AG04450 (cell line): ENCODE results near the gene IL12RB2. TPM values are rescaled to one million over a fixed set of nuclear protein-coding genes. Genes with fewer than 3 reads are reported as not detected.
"Not testable (repeated sequence)": the region's sequence is repeated elsewhere in the genome, so short reads cannot be mapped to it uniquely, and the experiment has no call there.

Source experiments
- CTCF ChIA-PET: fragments of 300-600, 350-600 bp; formaldehyde crosslinking; extraction: SDS; loops from one replicate; lab custom pipeline; 2022; ENCODE audit warnings: antibody characterized with exemption, inconsistent platforms; lab: Charles Lee
- POLR2A ChIA-PET: fragments of 350-600 bp; formaldehyde crosslinking; extraction: SDS; loops from one replicate; lab custom pipeline; 2021; ENCODE audit warnings: antibody characterized with exemption, inconsistent platforms; lab: Yijun Ruan, JAX
- DNase-seq: peaks from one replicate; pipeline ENCODE4 v3.0.0-alpha.2; 2011; ENCODE audit warnings: low read depth, low spot score
- H3K27ac ChIP-seq: one replicate; pipeline ENCODE4 v1.5.1; 2012; ENCODE audit warnings: low read depth, low read length, control low read depth
- H3K27me3 ChIP-seq: one replicate; pipeline ENCODE4 v1.6.0; 2012; ENCODE audit warnings: low read length; ENCODE audit not compliant: control insufficient read depth, insufficient read depth
- H3K4me3 ChIP-seq: 2 replicates; pipeline ENCODE4 v1.5.1; 2011; ENCODE audit warnings: mild to moderate bottlenecking, low read depth, low read length, control low read depth
- H3K9me3 ChIP-seq: 2 replicates; pipeline ENCODE4 v1.5.1; 2012; ENCODE audit warnings: low read length; ENCODE audit not compliant: control insufficient read depth, insufficient read depth
- polyA plus RNA-seq: library from polyadenylated mRNA; depleted of rRNA; stranded (reverse); fragments of >200 nt; gene quantifications from 2 replicates; pipeline ENCODE4 v1.2.3, GENCODE V29; 2011
- TF ChIP-seq, protein P1 (sequence below): IDR thresholded peaks from 2 replicates; pipeline ENCODE4 v1.5.1; 2011; ENCODE audit warnings: low read depth, low read length, control low read depth, inconsistent platforms

IL12RB2 gene
- polyA plus RNA-seq, 1 experiment: not detected

DNA sequence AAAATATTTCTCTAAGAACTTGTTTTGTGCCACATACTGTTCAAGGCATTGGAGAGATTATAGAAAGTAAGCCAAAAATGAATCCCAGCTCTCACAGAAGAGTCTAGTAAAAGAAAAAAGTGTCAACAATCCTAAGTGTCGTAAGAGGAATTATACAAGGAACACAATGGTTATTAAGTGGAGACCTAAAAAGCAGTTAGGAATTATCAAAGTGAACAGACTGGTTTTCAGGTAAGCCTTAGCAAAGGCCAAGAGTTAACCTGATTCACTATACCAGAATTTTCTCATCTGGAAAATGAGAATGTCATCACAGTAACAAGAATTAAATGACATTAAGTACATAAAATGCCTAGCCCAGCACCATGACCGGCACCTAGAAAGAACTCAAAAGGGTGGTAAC, 106.9 kb downstream of the IL12RB2 start:
- Histone ChIP-seq H3K27me3 (no peaks in the 10 kb centered on the region), H3K27ac (no peak overlapping the region), H3K4me3 (no peak overlapping the region), H3K9me3 (no peaks in the 10 kb centered on the region)
- ChIA-PET CTCF (interaction anchor here (0.5 kb wide), 1 partner anchor 1618 kb away, joined by 3 read pairs; no protein-coding TSS in a partner anchor), POLR2A (no interaction called here)
- DNase-seq: no peak
- TF ChIP-seq, protein P1, sequence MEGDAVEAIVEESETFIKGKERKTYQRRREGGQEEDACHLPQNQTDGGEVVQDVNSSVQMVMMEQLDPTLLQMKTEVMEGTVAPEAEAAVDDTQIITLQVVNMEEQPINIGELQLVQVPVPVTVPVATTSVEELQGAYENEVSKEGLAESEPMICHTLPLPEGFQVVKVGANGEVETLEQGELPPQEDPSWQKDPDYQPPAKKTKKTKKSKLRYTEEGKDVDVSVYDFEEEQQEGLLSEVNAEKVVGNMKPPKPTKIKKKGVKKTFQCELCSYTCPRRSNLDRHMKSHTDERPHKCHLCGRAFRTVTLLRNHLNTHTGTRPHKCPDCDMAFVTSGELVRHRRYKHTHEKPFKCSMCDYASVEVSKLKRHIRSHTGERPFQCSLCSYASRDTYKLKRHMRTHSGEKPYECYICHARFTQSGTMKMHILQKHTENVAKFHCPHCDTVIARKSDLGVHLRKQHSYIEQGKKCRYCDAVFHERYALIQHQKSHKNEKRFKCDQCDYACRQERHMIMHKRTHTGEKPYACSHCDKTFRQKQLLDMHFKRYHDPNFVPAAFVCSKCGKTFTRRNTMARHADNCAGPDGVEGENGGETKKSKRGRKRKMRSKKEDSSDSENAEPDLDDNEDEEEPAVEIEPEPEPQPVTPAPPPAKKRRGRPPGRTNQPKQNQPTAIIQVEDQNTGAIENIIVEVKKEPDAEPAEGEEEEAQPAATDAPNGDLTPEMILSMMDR: no peak

- POLR2A ChIA-PET: interaction anchor here (1.9 kb wide), 1 partner anchor 15 kb away, joined by 10 read pairs; the partner anchor contains the start of gene SERBP1
- no peaks in the 10 kb centered on the region for H3K27me3 ChIP-seq
- CTCF ChIA-PET: interaction anchor here (0.5 kb wide), 1 partner anchor 1619 kb away, joined by 3 read pairs; no protein-coding TSS in a partner anchor
- H3K4me3 ChIP-seq: no peak overlapping the region
- no peak overlapping the region for H3K27ac ChIP-seq
- TF ChIP-seq, protein P1: no peak
- no peaks in the 10 kb centered on the region for H3K9me3 ChIP-seq
- no peak for DNase-seq
Observed at GRCh38 chr1:67415041-67415440, 107.4 kb downstream of the IL12RB2 start.

GRCh38 chr1:67417733-67418132, 110.1 kb downstream of the IL12RB2 start:
- POLR2A ChIA-PET, H3K9me3 ChIP-seq, H3K4me3 ChIP-seq, CTCF ChIA-PET, H3K27ac ChIP-seq, H3K27me3 ChIP-seq, DNase-seq: not testable (repeated sequence)

DNA sequence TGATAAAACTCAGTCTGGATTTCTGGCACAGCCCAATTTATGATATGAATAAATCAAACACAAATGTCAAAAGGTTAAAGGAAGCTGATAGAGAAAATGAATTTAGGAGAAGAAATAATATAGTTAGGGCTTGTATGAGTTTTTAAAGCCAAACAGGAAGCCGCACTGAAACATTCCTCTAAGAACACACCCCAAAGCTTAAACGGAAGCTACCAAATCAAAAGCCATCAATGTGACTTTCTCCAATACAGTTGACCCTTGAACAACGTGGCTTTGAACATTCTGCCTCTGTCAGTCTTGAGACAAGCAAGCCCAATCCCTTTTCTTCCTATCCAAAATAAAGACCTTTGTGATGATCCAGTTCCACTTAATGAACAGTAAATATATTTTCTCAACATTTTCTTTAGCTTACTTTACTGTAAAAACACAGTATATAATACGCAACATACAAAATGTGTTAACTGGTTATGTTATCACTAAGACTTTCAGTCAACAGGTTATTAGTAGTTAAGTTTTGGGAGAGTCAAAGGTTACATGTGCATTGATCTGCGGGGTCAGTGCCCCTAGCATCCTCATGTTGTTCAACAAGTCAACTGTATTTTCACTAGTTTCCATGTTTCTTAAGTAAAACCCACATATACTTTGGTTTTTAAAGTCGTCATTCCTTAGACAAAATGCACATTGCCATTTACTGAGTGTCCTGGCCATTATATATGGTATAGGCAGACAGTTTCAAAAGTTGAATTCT, 111.3 kb downstream of the IL12RB2 start:
- ChIA-PET POLR2A (interaction anchor here (1.1 kb wide), 1 partner anchor 10 kb away, joined by 3 read pairs; no protein-coding TSS in a partner anchor), CTCF (no interaction called here)
- no peaks in the 10 kb centered on the region for H3K27me3 ChIP-seq
- TF ChIP-seq, protein P1: no peak
- H3K27ac ChIP-seq: no peak overlapping the region
- H3K4me3 ChIP-seq: no peak overlapping the region
- no peak for DNase-seq
- H3K9me3 ChIP-seq: no peaks in the 10 kb centered on the region

DNA sequence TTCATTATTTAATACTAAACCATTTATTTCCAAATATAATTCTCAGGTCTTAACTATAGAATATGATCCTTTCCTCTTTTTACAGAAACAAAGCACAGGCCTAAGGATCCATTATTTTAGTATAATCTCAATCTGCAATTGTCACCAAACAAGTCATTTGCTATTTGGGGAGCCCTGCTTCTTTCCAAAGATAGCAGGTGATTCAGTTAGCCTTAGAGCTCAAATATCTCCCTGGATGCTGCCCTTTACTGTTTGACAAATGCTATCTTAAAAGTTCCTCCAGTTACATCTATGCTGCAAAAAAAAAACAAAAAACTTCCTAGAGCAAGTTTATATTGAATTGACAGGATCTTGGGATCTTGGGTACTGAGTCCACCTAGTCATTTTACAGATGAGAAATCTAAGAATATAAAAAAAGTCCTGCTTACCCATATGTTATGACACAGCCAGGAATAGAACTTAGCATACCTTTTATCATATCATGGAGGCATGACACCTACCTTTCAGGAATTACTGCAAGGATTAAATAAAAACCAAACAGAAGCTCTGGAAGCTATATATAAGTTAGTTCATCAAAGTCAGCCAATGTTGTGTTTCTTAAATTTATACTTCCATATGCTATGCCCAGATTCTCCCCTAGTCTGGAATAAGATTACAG, 113.3 kb downstream of the IL12RB2 start:
- DNase-seq: no peak
- no peaks in the 10 kb centered on the region for H3K9me3 ChIP-seq
- ChIA-PET POLR2A (no interaction called here), CTCF (interaction anchor here (0.5 kb wide), 1 partner anchor 372 kb away, joined by 3 read pairs; no protein-coding TSS in a partner anchor)
- H3K27ac ChIP-seq: no peak overlapping the region
- no peak overlapping the region for H3K4me3 ChIP-seq
- TF ChIP-seq, protein P1: no peak
- H3K27me3 ChIP-seq: no peaks in the 10 kb centered on the region
